CD8-positive, alpha-beta memory T cell (primary cell): ENCODE data around the gene NDUFB2. TPM values are rescaled to one million over a fixed set of nuclear protein-coding genes. Genes with fewer than 3 reads are reported as not detected.
"Not testable (repeated sequence)": the region's sequence is repeated elsewhere in the genome, so short reads cannot be mapped to it uniquely, and the experiment has no call there.

Experiments used
- CTCF ChIA-PET: fragments of 350-600 bp; sonication (Branson Sonifier 250); formaldehyde crosslinking; loops from one replicate; lab custom pipeline; 2021; ENCODE audit warnings: antibody characterized with exemption; lab: Charles Lee
- POLR2A ChIA-PET: fragments of 350-600 bp; sonication (Branson Sonifier 250); formaldehyde crosslinking; loops from one replicate; lab custom pipeline; 2021; ENCODE audit warnings: antibody characterized with exemption; lab: Charles Lee
- DNase-seq, 5 donors: peaks; one replicate each; pipeline versions ENCODE4 v3.0.0 to v3.0.0-alpha.2; 2020 to 2022; ENCODE audit warnings: mixed read lengths in 1 of 5
- H3K27ac ChIP-seq: one replicate; pipeline ENCODE4 v1.7.0; 2013; ENCODE audit warnings: low read depth, mild to moderate bottlenecking, low read length, moderate library complexity
- H3K27me3 ChIP-seq: 2 replicates; pipeline ENCODE4 v1.7.0; 2013; ENCODE audit warnings: low read length, mild to moderate bottlenecking; ENCODE audit not compliant: insufficient read depth, poor library complexity, severe bottlenecking
- H3K36me3 ChIP-seq: 2 replicates; pipeline ENCODE4 v1.7.0; 2013; ENCODE audit warnings: mild to moderate bottlenecking, low read length, moderate library complexity; ENCODE audit not compliant: insufficient read depth
- H3K4me1 ChIP-seq: 2 replicates; pipeline ENCODE4 v1.7.0; 2013; ENCODE audit warnings: mild to moderate bottlenecking, low read length, moderate library complexity; ENCODE audit not compliant: insufficient read depth
- H3K4me3 ChIP-seq: 2 replicates; pipeline ENCODE4 v1.7.0; 2013; ENCODE audit warnings: mild to moderate bottlenecking, low read length
- H3K9me3 ChIP-seq: 2 replicates; pipeline ENCODE4 v1.7.0; 2013; ENCODE audit warnings: mild to moderate bottlenecking, low read length
- H3K27ac Mint-ChIP-seq, 8 donors: one replicate each; pipeline ENCODE4 v1.8.0; 2020 to 2021; ENCODE audit warnings: mixed read lengths in 8 of 8, mild to moderate bottlenecking in 6 of 8, inconsistent platforms in 3 of 8, moderate library complexity in 3 of 8
- H3K27me3 Mint-ChIP-seq, 2 donors: one replicate each; pipeline ENCODE4 v1.8.0; 2020 to 2021; ENCODE audit warnings: mixed read lengths in 2 of 2, mild to moderate bottlenecking in 1 of 2, moderate library complexity in 1 of 2
- H3K36me3 Mint-ChIP-seq, 3 donors: one replicate each; pipeline ENCODE4 v1.8.0; 2020 to 2021; ENCODE audit warnings: mixed read lengths in 3 of 3, inconsistent platforms in 1 of 3, mild to moderate bottlenecking in 1 of 3
- H3K4me1 Mint-ChIP-seq, 3 donors: one replicate each; pipeline ENCODE4 v1.8.0; 2020 to 2021; ENCODE audit warnings: mixed read lengths in 3 of 3, inconsistent platforms in 1 of 3, mild to moderate bottlenecking in 1 of 3
- H3K4me3 Mint-ChIP-seq, 7 donors: one replicate each; pipeline ENCODE4 v1.8.0; 2020 to 2021; ENCODE audit warnings: mixed read lengths in 7 of 7, mild to moderate bottlenecking in 6 of 7, moderate library complexity in 4 of 7, inconsistent platforms in 2 of 7
- H3K9me3 Mint-ChIP-seq, 5 donors: one replicate each; pipeline ENCODE4 v1.8.0; 2020 to 2022; ENCODE audit warnings: mixed read lengths in 5 of 5, mild to moderate bottlenecking in 3 of 5, moderate library complexity in 2 of 5, inconsistent platforms in 1 of 5
- polyA plus RNA-seq: library from polyadenylated mRNA; unstranded; fragments of 300-500 nt; fragmentation: Illumina TruSeq; gene quantifications from one replicate; pipeline ENCODE4 v1.2.3, GENCODE V29; 2021
- total RNA-seq, 2 experiments: library from RNA; stranded (reverse); gene quantifications; one replicate each; pipeline ENCODE4 v1.2.3, GENCODE V29; 2021

Gene NDUFB2
- total and polyA plus RNA-seq, 3 experiments from 2014 or later = 209 to 464 (median 231) TPM

DNA sequence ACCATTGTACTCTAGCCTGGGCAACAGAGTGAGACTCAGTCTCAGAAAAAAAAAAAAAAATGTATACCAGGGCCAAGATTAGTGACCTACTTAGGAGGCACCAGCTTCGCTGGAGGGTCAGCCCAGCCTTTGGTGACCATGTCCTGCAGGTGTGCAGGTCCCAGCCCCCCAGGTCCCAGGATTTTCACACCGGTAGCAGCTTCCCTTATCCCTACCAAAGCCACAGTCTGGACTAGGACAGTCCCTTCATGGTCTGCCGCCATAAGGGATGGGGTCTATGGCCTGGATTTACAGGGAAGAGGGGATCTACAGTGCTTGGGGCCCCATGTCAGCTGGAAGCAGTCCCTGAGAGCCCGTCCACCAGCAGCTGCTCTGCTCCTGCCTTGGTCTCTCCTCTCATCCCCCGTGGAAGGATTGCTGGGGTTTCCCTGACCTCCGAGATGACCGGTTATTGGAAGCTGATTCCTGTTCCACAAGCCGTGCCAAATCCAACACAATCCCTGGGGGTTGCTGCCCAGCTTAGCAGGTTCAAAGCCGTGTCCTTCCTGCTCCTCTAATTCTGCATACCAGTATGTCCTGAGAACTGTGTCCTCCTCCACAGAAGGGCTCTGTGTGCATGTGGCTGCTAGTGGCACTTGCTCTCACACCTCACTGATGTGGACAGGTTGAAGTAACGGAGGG lies 11.0 kb upstream of the NDUFB2 start:
- no peak overlapping the region for H3K27ac ChIP-seq
- H3K27me3 ChIP-seq = no peaks in the 10 kb centered on the region
- H3K27me3 Mint-ChIP-seq = no peaks in the 10 kb centered on the region
- H3K9me3 Mint-ChIP-seq = peaks cover 0 to 2% (median 0%) of the 10 kb centered on the region in 5 donors
- DNase-seq = no peak
- H3K27ac Mint-ChIP-seq = peak overlapping the region in 1 of 8 donors; percentile 28
- ChIA-PET CTCF (interaction anchor here (1.2 kb wide), 1 partner anchor 126 kb away, joined by 3 read pairs; no protein-coding TSS in a partner anchor), POLR2A (no interaction called here)
- no peaks in the 10 kb centered on the region for H3K9me3 ChIP-seq
- H3K4me3 Mint-ChIP-seq = no peak overlapping the region
- no peaks in the 10 kb centered on the region for H3K4me1 ChIP-seq
- H3K36me3 Mint-ChIP-seq = peaks cover 4 to 64% (median 17%) of the 10 kb centered on the region in 3 donors
- no peaks in the 10 kb centered on the region for H3K4me1 Mint-ChIP-seq
- no peak overlapping the region for H3K4me3 ChIP-seq
- H3K36me3 ChIP-seq = no peaks in the 10 kb centered on the region

DNA sequence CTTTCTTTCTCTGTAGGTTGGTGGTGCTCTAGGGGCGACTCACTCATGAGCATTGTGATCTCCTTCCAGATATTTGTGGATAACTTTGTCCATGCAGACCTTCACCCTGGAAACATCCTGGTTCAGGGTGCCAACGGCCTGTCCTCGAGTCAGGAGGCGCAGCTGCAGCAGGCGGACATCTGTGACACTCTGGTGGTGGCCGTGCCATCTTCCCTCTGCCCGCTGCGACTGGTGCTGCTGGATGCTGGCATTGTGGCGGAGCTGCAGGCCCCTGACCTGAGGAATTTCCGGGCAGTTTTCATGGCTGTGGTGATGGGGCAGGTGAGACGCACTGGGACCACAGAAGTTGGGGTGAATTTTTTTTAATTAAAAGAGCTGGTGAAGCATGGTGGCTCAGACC lies 9.6 kb upstream of the NDUFB2 start:
- Mint-ChIP-seq H3K36me3 (peaks cover 4 to 65% (median 15%) of the 10 kb centered on the region in 3 donors), H3K27me3 (no peaks in the 10 kb centered on the region), H3K27ac (peak overlapping the region in 1 of 8 donors; percentile 61), H3K4me3 (no peak overlapping the region), H3K4me1 (no peaks in the 10 kb centered on the region), H3K9me3 (peaks cover 0 to 2% (median 0%) of the 10 kb centered on the region in 5 donors)
- no peak for DNase-seq
- Histone ChIP-seq H3K4me1 (no peaks in the 10 kb centered on the region), H3K36me3 (no peaks in the 10 kb centered on the region), H3K9me3 (no peaks in the 10 kb centered on the region), H3K4me3 (no peak overlapping the region), H3K27me3 (no peaks in the 10 kb centered on the region), H3K27ac (no peak overlapping the region)
- ChIA-PET POLR2A (interaction anchor here (1.2 kb wide), 1 partner anchor 14 kb away, joined by 3 read pairs; the partner anchor contains the start of gene ADCK2), CTCF (interaction anchor here (1.2 kb wide), 1 partner anchor 12 kb away, joined by 4 read pairs; no protein-coding TSS in a partner anchor)

GRCh38 chr7:140688341-140688740 lies 8.2 kb upstream of the NDUFB2 start:
- H3K27me3 Mint-ChIP-seq = no peaks in the 10 kb centered on the region
- H3K4me1 Mint-ChIP-seq = no peaks in the 10 kb centered on the region
- H3K36me3 Mint-ChIP-seq = peaks cover 0 to 69% (median 17%) of the 10 kb centered on the region in 3 donors
- no peak overlapping the region for H3K4me3 ChIP-seq
- CTCF ChIA-PET = no interaction called here
- H3K27ac Mint-ChIP-seq = peak overlapping the region in 2 of 8 donors; percentile 4 to 46
- no peak for DNase-seq
- H3K9me3 ChIP-seq = no peaks in the 10 kb centered on the region
- POLR2A ChIA-PET = no interaction called here
- no peaks in the 10 kb centered on the region for H3K4me1 ChIP-seq
- no peaks in the 10 kb centered on the region for H3K27me3 ChIP-seq
- H3K9me3 Mint-ChIP-seq = peaks cover 0 to 2% (median 0%) of the 10 kb centered on the region in 5 donors
- H3K36me3 ChIP-seq = no peaks in the 10 kb centered on the region
- H3K27ac ChIP-seq = no peak overlapping the region
- H3K4me3 Mint-ChIP-seq = no peak overlapping the region

GRCh38 chr7:140689199-140690152 lies 7.0 kb upstream of the NDUFB2 start:
- Histone ChIP-seq H3K36me3 (no peaks in the 10 kb centered on the region), H3K27me3 (no peaks in the 10 kb centered on the region), H3K4me1 (no peaks in the 10 kb centered on the region), H3K9me3 (no peaks in the 10 kb centered on the region), H3K27ac (no peak overlapping the region), H3K4me3 (no peak overlapping the region)
- peaks cover 0 to 61% (median 10%) of the 10 kb centered on the region in 3 donors for H3K36me3 Mint-ChIP-seq
- no peaks in the 10 kb centered on the region for H3K27me3 Mint-ChIP-seq
- H3K27ac Mint-ChIP-seq = no peak overlapping the region
- H3K4me1 Mint-ChIP-seq = no peaks in the 10 kb centered on the region
- ChIA-PET CTCF (no interaction called here), POLR2A (no interaction called here)
- peaks cover 0 to 2% (median 0%) of the 10 kb centered on the region in 5 donors for H3K9me3 Mint-ChIP-seq
- no peak for DNase-seq
- no peak overlapping the region for H3K4me3 Mint-ChIP-seq

DNA sequence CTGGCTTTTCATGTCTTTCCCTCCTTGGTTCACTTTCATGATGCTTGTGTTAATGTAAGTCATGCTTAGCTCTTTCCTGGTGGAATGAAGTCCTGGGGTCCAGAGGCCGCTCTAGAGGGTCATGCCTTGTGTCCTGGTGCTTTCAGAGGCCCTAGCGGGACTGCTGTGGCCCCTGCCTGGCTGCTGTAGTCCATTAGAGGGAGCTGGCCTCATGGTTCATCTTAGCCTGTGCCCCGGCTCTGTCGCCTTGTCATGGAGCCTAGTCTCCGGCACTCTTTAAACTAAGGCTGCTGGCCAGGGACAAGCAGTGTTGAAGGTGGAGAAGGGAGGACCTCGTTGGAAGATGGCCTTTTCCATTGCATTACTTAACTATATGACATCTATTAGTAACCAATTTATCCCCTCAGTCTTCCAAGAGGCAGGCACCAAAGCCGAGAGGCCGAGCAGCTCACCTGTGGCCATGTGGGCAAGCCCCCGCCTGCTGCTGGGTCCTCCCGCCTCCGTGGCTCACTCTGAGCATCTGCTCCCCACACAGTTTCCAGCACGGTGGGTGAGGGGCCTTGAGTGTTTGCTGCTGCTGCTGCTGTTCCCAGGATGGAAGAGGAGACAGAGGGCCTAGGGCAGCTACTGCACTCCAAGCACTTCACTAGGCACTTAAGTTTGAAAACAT lies 5.0 kb upstream of the NDUFB2 start:
- Histone ChIP-seq H3K27me3 (no peaks in the 10 kb centered on the region), H3K9me3 (no peaks in the 10 kb centered on the region), H3K4me1 (peaks cover 7% of the 10 kb centered on the region), H3K27ac (no peak overlapping the region), H3K36me3 (no peaks in the 10 kb centered on the region), H3K4me3 (no peak overlapping the region)
- POLR2A ChIA-PET = no interaction called here
- Mint-ChIP-seq H3K36me3 (peaks cover 0 to 53% (median 9%) of the 10 kb centered on the region in 3 donors), H3K4me1 (peaks cover 9 to 10% (median 9%) of the 10 kb centered on the region in 3 donors), H3K27ac (peak overlapping the region in 2 of 8 donors; percentile 74 to 82), H3K9me3 (no peaks in the 10 kb centered on the region), H3K27me3 (no peaks in the 10 kb centered on the region), H3K4me3 (no peak overlapping the region)
- CTCF ChIA-PET = interaction anchor here (0.6 to 1.5 kb wide), 3 partner anchors 18 to 348 kb away, joined by 3 to 4 read pairs (median 3); partner anchors contain the start of gene ADCK2
- DNase-seq = no peak

GRCh38 chr7:140693849-140694248 lies 2.7 kb upstream of the NDUFB2 start:
- H3K27me3 Mint-ChIP-seq, H3K9me3 ChIP-seq, H3K27ac ChIP-seq, CTCF ChIA-PET, H3K36me3 ChIP-seq, POLR2A ChIA-PET, H3K4me3 Mint-ChIP-seq, H3K27me3 ChIP-seq, H3K9me3 Mint-ChIP-seq, H3K4me3 ChIP-seq, DNase-seq: not testable (repeated sequence)
- peaks cover 20% of the 10 kb centered on the region for H3K4me1 ChIP-seq
- H3K36me3 Mint-ChIP-seq = peaks cover 0 to 47% (median 6%) of the 10 kb centered on the region in 3 donors
- peaks cover 27 to 31% (median 30%) of the 10 kb centered on the region in 3 donors for H3K4me1 Mint-ChIP-seq
- H3K27ac Mint-ChIP-seq = peak overlapping the region in 2 of 8 donors; percentile 38 to 82

GRCh38 chr7:140694592-140694991 lies 1.9 kb upstream of the NDUFB2 start:
- Mint-ChIP-seq H3K27ac (peak overlapping the region in 5 of 8 donors; percentile 76 to 99 (median 81)), H3K36me3 (peaks cover 0 to 46% (median 6%) of the 10 kb centered on the region in 3 donors), H3K27me3 (peaks cover 0 to 6% of the 10 kb centered on the region in 2 donors), H3K9me3 (no peaks in the 10 kb centered on the region), H3K4me3 (peak overlapping the region in 1 of 7 donors; percentile 64), H3K4me1 (peaks cover 32 to 38% (median 36%) of the 10 kb centered on the region in 3 donors)
- H3K27ac ChIP-seq = no peak overlapping the region
- ChIA-PET CTCF (no interaction called here), POLR2A (no interaction called here)
- H3K4me3 ChIP-seq = no peak overlapping the region
- H3K27me3 ChIP-seq = no peaks in the 10 kb centered on the region
- no peak for DNase-seq
- H3K9me3 ChIP-seq = no peaks in the 10 kb centered on the region
- peaks cover 24% of the 10 kb centered on the region for H3K4me1 ChIP-seq
- H3K36me3 ChIP-seq = no peaks in the 10 kb centered on the region
